OCI-LY7 (cell line): ENCODE results near the gene MICAL3.

Experiments used
- EZH2phosphoT487 ChIP-seq: fragments of 200-600 bp; sonication (generic); IDR thresholded peaks from 2 replicates; pipeline ENCODE4 v1.6.1; 2018; ENCODE audit warnings: low read depth, borderline replicate concordance, mild to moderate bottlenecking, mixed run types, antibody characterized with exemption, low read length, moderate library complexity, mixed read lengths
- TF ChIP-seq, protein P1 (sequence below): fragments of 200-600 bp; sonication (generic); conservative IDR thresholded peaks from 2 replicates; pipeline ENCODE4 v1.5.1; 2014; ENCODE audit warnings: mild to moderate bottlenecking, antibody characterized with exemption, low read length, moderate library complexity, mixed read lengths

DNA sequence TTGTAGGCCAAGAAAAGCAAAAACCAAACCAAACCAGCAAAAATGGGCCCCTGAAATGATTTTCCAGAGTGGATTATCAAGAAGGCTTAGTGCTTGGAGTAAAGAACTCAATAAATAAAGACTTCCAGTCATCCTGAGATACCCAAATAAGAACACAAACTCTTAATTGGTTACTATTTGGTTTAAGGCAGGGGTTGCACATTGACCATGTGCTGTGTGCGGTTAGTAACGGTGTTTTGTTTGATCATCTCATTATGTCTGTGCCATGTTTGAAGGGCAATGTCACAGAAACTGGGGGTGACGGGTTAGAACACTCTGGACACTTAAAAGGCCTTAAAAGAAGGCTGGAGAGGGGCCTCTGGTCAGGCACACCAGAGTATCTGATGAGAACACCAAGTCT lies 9.7 kb upstream of the MICAL3 start:
- TF ChIP-seq, protein P1, sequence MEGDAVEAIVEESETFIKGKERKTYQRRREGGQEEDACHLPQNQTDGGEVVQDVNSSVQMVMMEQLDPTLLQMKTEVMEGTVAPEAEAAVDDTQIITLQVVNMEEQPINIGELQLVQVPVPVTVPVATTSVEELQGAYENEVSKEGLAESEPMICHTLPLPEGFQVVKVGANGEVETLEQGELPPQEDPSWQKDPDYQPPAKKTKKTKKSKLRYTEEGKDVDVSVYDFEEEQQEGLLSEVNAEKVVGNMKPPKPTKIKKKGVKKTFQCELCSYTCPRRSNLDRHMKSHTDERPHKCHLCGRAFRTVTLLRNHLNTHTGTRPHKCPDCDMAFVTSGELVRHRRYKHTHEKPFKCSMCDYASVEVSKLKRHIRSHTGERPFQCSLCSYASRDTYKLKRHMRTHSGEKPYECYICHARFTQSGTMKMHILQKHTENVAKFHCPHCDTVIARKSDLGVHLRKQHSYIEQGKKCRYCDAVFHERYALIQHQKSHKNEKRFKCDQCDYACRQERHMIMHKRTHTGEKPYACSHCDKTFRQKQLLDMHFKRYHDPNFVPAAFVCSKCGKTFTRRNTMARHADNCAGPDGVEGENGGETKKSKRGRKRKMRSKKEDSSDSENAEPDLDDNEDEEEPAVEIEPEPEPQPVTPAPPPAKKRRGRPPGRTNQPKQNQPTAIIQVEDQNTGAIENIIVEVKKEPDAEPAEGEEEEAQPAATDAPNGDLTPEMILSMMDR = no peak
- no peak for TF ChIP-seq EZH2phosphoT487
